Right renal cortex interstitium (tissue), 3 donors: Measurements from ENCODE around the gene DNAJB4. TPM values are rescaled to one million over a fixed set of nuclear protein-coding genes. Genes with fewer than 3 reads are reported as not detected.
"Not testable (repeated sequence)": the region's sequence is repeated elsewhere in the genome, so short reads cannot be mapped to it uniquely, and the experiment has no call there.

ENCODE experiments used
- DNase-seq, 3 donors: peaks; one replicate each; pipeline ENCODE4 v3.0.0-alpha.2; 2013; ENCODE audit warnings: low read depth in 3 of 3, low spot score in 2 of 3
- polyA plus RNA-seq, 3 donors: library from polyadenylated mRNA; unstranded; fragments of 120-200 nt; gene quantifications; one replicate each; pipeline ENCODE4 v1.2.1, GENCODE V29; 2013; ENCODE audit not compliant: insufficient read length in 3 of 3

Gene DNAJB4
- 10 to 100 TPM; 36.7 to 46.4 (median 39.4) TPM for polyA plus RNA-seq

- peak; percentile 87 to 95 (median 90) for DNase-seq
These were observed at the start of gene DNAJB4 for GRCh38 chr1:78004719-78005447. TSS of gene DNAJB4 (plus strand) at chr1:78004939. CDS start at chr1:78005111, 172 bp downstream.

GRCh38 chr1:77955709-77956108 is 49.0 kb upstream of the DNAJB4 start:
- no peak for DNase-seq

GRCh38 chr1:77956464-77956863 is 48.3 kb upstream of the DNAJB4 start:
- no peak for DNase-seq

GRCh38 chr1:77958391-77958790 is 46.3 kb upstream of the DNAJB4 start:
- DNase-seq: no peak

GRCh38 chr1:77958850-77959249 is 45.9 kb upstream of the DNAJB4 start:
- DNase-seq: no peak

GRCh38 chr1:77961392-77961791 is 43.3 kb upstream of the DNAJB4 start:
- no peak for DNase-seq

- DNase-seq: no peak
These were observed 38.4 kb upstream of the DNAJB4 start for GRCh38 chr1:77966291-77966690.

- DNase-seq: no peak
These were observed 34.5 kb upstream of the DNAJB4 start for GRCh38 chr1:77970192-77970591.

- no peak for DNase-seq
These were observed 32.7 kb upstream of the DNAJB4 start for GRCh38 chr1:77972080-77972479.

GRCh38 chr1:77975386-77975785 is 29.4 kb upstream of the DNAJB4 start:
- DNase-seq: no peak

- no peak for DNase-seq
These were observed 28.8 kb upstream of the DNAJB4 start for GRCh38 chr1:77975907-77976306.

GRCh38 chr1:77976433-77977076 is 28.2 kb upstream of the DNAJB4 start:
- DNase-seq: no peak

- peak in 1 of 3 donors; percentile 79 for DNase-seq
These were observed 26.8 kb upstream of the DNAJB4 start for GRCh38 chr1:77977989-77978292.

GRCh38 chr1:77978293-77978968 is 26.3 kb upstream of the DNAJB4 start:
- peak; percentile 46 to 84 (median 80) for DNase-seq

- DNase-seq: peak; percentile 98 to 99 (median 98)
These were observed 25.5 kb upstream of the DNAJB4 start, which contains the start of gene FUBP1 for GRCh38 chr1:77978969-77979876. TSS of gene FUBP1 (minus strand) at chr1:77979072. CDS start at chr1:77979004, 68 bp downstream.

GRCh38 chr1:77983352-77983996 is 21.3 kb upstream of the DNAJB4 start:
- not testable (repeated sequence) for DNase-seq

- no peak for DNase-seq
These were observed 20.8 kb upstream of the DNAJB4 start for GRCh38 chr1:77983997-77984355.

GRCh38 chr1:77984629-77985028 is 20.1 kb upstream of the DNAJB4 start:
- DNase-seq: no peak

- DNase-seq: no peak
These were observed 17.9 kb upstream of the DNAJB4 start for GRCh38 chr1:77986810-77987209.

- DNase-seq: no peak
These were observed 16.8 kb upstream of the DNAJB4 start for GRCh38 chr1:77987919-77988318.
